Naive B cell (primary cell): ENCODE results near the gene SLC35A2. TPM values are rescaled to one million over a fixed set of nuclear protein-coding genes. Genes with fewer than 3 reads are reported as not detected.

Experiments used
- ATAC-seq, 2 donors: fragments of 150-1000 bp; cut with Tn5 transposase; 2 replicates each; pipeline ENCODE4 v1.10.0; 2021; ENCODE audit warnings: low read depth in 2 of 2, mild to moderate bottlenecking in 2 of 2, moderate library complexity in 2 of 2
- DNase-seq: peaks from one replicate; pipeline ENCODE4 v3.0.0; 2022
- H3K27ac Mint-ChIP-seq, 6 donors: one replicate each; pipeline ENCODE4 v1.8.0; 2020 to 2022; ENCODE audit warnings: mild to moderate bottlenecking in 6 of 6, mixed read lengths in 6 of 6, moderate library complexity in 5 of 6, inconsistent platforms in 2 of 6
- H3K27me3 Mint-ChIP-seq, 3 donors: one replicate each; pipeline ENCODE4 v1.8.0; 2021 to 2022; ENCODE audit warnings: mixed read lengths in 3 of 3, mild to moderate bottlenecking in 1 of 3
- H3K36me3 Mint-ChIP-seq, 2 donors: one replicate each; pipeline ENCODE4 v1.8.0; 2020 to 2022; ENCODE audit warnings: mixed read lengths in 2 of 2, inconsistent platforms in 1 of 2, mild to moderate bottlenecking in 1 of 2
- H3K4me1 Mint-ChIP-seq, 3 donors: one replicate each; pipeline ENCODE4 v1.8.0; 2020 to 2022; ENCODE audit warnings: mixed read lengths in 3 of 3, inconsistent platforms in 1 of 3, mild to moderate bottlenecking in 1 of 3, moderate library complexity in 1 of 3
- H3K4me3 Mint-ChIP-seq, 8 donors: one replicate each; pipeline ENCODE4 v1.8.0; 2020 to 2022; ENCODE audit warnings: mild to moderate bottlenecking in 8 of 8, mixed read lengths in 8 of 8, moderate library complexity in 8 of 8, inconsistent platforms in 2 of 8
- H3K9me3 Mint-ChIP-seq, 7 donors: one replicate each; pipeline ENCODE4 v1.8.0; 2020 to 2022; ENCODE audit warnings: mixed read lengths in 7 of 7, mild to moderate bottlenecking in 5 of 7, inconsistent platforms in 2 of 7, moderate library complexity in 1 of 7
- polyA plus RNA-seq, 6 donors: library from polyadenylated mRNA; unstranded; fragments of 300-500 nt; fragmentation: Illumina TruSeq; gene quantifications; one replicate each; pipeline ENCODE4 v1.2.3, GENCODE V29; 2021; ENCODE audit warnings: low read depth in 6 of 6

Gene SLC35A2
- polyA plus RNA-seq, 6 donors from 2014 or later: 8.5 to 11.6 (median 10.0) TPM

DNA sequence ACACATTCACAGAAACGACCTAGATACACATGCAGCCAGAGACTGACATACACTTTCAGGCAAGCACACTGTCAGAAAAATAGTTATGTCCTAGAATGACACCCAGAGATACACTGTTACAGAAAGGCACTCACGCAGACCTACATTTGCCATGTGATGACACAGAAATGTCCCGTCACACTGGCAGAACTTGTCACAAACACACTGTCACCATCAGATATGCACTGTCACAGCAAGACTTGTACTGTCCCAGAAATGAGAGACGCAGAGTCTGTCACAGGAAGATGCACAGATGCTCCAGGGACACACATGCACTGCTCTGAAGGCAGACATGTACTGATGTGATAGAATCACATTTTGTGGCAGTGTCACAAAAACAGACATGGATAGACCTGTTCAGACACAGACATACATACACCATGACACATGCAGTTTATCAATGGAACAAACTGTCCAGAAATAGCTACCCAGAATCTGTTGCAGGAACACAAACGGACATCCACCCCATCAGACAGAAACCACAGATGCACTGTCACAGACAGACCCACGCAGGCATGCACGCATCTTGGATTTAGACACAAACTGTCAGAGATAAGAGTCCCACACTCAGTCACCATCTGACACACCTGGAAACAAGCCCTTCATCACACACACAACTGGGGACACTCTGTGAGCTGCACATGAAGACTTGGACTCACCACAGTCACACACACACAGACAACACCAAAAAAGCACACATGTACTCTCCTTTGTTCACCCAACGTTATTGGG is 8.7 kb upstream of the SLC35A2 start:
- Mint-ChIP-seq H3K4me3 (peak overlapping the region; percentile 82 to 99 (median 96)), H3K4me1 (peaks cover 31 to 61% (median 45%) of the 10 kb centered on the region in 3 donors), H3K9me3 (peaks cover 0 to 3% (median 0%) of the 10 kb centered on the region in 7 donors), H3K27me3 (no peaks in the 10 kb centered on the region), H3K36me3 (peaks cover 11 to 26% of the 10 kb centered on the region in 2 donors), H3K27ac (peak overlapping the region; percentile 92 to 99 (median 96))
- DNase-seq: no peak
- no peak for ATAC-seq

DNA sequence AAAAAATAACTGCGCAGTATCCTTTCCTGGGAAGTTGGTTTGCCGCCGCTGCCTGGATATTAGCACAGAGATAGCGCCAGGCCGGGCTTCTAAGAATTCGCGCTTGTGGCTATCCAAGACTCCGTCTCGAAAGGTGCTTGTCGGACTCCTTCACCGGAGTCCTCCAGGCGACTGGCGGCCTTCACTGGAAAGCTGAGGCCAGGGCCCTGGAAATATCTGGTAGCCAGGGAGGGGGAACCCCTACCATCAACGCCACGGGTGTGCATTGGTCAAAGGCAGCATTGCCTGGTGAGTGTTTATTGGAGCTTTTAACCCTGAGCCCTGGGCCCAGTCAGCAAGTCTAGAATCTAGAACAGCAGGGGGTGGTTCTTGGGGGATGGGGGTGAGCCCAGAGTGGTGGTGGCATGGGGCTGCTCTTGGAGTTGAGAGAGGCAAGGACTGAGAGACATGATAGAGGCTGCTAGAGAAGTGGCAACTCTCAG is 8.0 kb upstream of the SLC35A2 start:
- Mint-ChIP-seq H3K4me3 (peak overlapping the region; percentile 82 to 99 (median 96)), H3K27ac (peak overlapping the region; percentile 92 to 99 (median 96)), H3K36me3 (peaks cover 11 to 23% of the 10 kb centered on the region in 2 donors), H3K4me1 (peaks cover 34 to 66% (median 46%) of the 10 kb centered on the region in 3 donors), H3K9me3 (peaks cover 0 to 3% (median 0%) of the 10 kb centered on the region in 7 donors), H3K27me3 (no peaks in the 10 kb centered on the region)
- DNase-seq (peak; percentile 38), ATAC-seq (peak; percentile 20 to 29)

DNA sequence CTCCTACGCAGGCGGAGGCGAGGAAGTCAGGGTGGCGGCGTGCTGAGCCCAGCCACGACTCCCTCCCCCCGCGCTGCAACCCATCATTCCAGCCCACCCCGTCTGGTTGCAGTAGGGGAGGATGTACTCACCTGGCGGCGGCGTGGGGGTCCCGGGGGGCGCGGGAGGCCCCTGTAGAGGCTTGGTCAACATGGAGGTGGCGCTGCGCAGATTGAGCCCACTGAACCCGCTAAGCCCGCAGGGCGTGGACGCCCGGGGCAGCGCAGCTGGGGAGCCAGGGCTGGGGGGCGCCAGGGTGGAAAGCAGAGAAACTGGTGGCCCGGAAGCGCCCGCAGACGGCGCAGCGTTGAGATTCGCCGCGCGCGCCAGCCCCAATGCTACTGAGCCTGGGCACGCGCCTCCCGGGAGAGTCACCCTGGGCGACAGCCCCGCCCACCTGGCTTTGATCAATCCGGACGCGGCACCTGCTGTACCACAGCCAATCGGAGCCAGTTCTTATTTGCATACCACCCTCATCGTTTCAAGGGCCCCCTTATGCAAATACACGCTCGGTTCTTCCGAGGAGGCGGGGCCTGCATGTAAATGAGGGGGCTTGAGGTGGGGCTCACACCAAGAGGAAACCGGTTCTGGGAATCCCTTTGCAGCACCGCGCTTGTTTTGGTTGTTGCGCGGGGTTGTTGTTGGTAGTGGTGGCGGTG is 7.3 kb upstream of the SLC35A2 start, which contains the start of gene PIM2:
Gene PIM2 (minus strand): TSS at position 382 of the 698 bp plus-strand sequence. CDS start 190 bp downstream, at position 192.
- Mint-ChIP-seq H3K36me3 (peaks cover 11 to 17% of the 10 kb centered on the region in 2 donors), H3K27me3 (no peaks in the 10 kb centered on the region), H3K4me1 (peaks cover 36 to 67% (median 47%) of the 10 kb centered on the region in 3 donors), H3K9me3 (peaks cover 0 to 3% (median 0%) of the 10 kb centered on the region in 7 donors), H3K27ac (peak within 1 kb of the TSS; percentile 92 to 99 (median 96)), H3K4me3 (peak within 1 kb of the TSS; percentile 82 to 99 (median 96))
- peak; percentile 71 to 72 for ATAC-seq
- DNase-seq: peak; percentile 91

DNA sequence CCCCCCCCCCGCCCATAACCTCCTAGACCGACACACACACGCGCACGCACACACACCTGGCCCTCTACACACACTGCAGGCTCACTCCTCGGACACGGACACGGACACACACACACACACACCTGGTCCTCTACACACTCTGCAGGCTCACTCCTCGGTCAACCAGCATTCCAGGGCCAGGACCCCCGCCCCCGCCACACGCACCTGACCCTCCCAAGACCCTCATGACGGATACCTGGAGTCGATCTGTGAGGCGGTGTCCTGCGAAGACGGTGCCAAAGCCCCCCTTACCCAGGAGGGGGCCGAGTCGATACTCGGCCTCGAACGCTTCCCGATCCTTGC is 6.8 kb upstream of the SLC35A2 start:
- Mint-ChIP-seq H3K4me3 (peak overlapping the region; percentile 82 to 99 (median 96)), H3K27me3 (no peaks in the 10 kb centered on the region), H3K9me3 (peaks cover 0 to 3% (median 0%) of the 10 kb centered on the region in 7 donors), H3K36me3 (peaks cover 11 to 17% of the 10 kb centered on the region in 2 donors), H3K27ac (peak overlapping the region; percentile 91 to 99 (median 96)), H3K4me1 (peaks cover 37 to 68% (median 47%) of the 10 kb centered on the region in 3 donors)
- ATAC-seq: no peak
- no peak for DNase-seq

DNA sequence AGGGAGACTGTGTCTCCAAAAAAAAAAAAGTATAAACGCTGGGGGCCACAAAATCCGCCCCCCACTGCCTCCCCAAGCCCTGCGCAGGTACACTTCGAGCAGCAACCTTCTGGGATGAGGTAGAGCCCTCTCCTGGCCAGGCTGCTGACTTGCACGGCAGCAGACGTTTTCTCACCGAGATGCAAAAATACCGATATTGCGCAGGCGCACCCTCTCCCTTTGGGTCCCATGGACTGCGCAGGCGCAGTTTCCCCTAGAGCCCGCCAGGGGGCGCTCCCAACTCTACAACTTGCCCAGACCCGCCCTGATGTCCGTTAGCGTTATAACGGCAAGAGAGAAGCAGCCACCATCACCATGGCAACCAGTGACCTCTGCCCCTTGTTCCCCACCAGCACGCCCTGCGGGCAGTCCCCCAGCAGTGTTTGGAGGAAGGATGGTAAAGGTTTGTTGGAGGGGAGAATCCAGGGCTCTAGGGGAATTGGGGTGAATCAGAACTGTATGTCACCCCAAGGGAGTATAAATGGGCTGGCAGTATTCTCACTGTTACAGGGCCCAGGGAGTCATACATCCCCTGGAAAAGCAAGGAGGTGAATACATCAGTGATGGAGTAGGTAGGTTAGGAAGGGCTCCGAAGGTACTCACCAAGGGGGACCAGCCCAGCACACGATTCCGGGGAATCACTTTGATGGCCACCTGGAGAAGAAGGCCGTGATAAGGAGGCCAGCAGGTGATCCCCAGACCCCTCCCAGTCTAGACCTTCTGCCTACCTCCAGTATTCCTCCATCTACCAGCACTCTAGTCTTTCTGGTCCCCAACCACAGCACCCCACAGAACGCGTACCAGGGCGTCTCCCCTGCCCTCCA is 5.9 kb upstream of the SLC35A2 start:
- Mint-ChIP-seq H3K36me3 (peaks cover 11 to 17% of the 10 kb centered on the region in 2 donors), H3K9me3 (peaks cover 0 to 3% (median 0%) of the 10 kb centered on the region in 7 donors), H3K4me1 (peaks cover 38 to 68% (median 45%) of the 10 kb centered on the region in 3 donors), H3K4me3 (peak overlapping the region; percentile 82 to 99 (median 96)), H3K27me3 (no peaks in the 10 kb centered on the region), H3K27ac (peak overlapping the region; percentile 92 to 99 (median 96))
- peak; percentile 50 to 58 for ATAC-seq
- DNase-seq: peak; percentile 87

DNA sequence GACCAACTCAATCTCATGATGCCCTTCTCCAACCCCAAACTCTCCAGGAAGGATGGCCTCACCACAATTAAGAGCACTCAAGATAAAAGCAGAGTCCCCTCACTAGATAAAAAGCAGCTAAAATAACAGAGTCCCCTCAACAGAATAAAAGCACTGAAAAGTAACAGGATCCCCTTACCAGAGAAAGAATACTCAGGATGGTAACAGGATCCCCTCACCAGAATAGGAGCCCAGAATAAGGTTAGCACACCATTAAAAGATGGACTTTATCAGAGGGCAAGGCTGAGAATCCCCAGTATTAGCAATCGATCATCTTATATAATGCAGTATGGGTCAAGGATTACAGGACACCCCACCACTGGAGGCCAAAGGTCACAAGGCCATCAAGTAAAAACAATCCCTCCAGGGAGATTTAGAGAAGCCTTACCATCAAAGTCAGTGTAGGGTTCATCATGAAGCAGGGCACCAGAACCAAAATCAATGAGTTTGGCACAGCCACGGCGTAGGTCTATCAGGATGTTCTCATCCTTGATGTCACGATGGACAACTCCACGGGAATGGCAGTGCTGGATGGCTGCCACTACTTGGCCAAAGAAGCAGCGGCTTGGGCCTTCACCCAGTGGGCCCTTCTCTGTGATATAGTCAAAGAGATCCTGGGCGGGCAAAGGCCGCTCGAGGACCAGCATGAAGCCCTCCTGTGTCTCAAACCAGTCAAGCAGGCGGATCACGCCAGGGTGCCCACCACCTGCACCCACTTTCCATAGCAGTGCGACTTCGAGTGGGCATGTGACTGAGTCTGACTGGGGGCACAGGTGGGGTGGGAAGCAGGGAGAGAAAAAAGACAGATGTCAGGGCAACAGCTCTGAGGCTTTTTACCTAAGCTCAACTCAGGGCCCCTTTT is 3.4 kb upstream of the SLC35A2 start:
- ATAC-seq: no peak
- peak overlapping the region in 7 of 8 donors; percentile 42 to 95 (median 79) for H3K4me3 Mint-ChIP-seq
- peaks cover 11 to 17% of the 10 kb centered on the region in 2 donors for H3K36me3 Mint-ChIP-seq
- peaks cover 0 to 7% (median 0%) of the 10 kb centered on the region in 7 donors for H3K9me3 Mint-ChIP-seq
- H3K27ac Mint-ChIP-seq: peak overlapping the region in 5 of 6 donors; percentile 63 to 96 (median 94)
- no peak for DNase-seq
- H3K27me3 Mint-ChIP-seq: no peaks in the 10 kb centered on the region
- H3K4me1 Mint-ChIP-seq: peaks cover 48 to 70% (median 51%) of the 10 kb centered on the region in 3 donors

DNA sequence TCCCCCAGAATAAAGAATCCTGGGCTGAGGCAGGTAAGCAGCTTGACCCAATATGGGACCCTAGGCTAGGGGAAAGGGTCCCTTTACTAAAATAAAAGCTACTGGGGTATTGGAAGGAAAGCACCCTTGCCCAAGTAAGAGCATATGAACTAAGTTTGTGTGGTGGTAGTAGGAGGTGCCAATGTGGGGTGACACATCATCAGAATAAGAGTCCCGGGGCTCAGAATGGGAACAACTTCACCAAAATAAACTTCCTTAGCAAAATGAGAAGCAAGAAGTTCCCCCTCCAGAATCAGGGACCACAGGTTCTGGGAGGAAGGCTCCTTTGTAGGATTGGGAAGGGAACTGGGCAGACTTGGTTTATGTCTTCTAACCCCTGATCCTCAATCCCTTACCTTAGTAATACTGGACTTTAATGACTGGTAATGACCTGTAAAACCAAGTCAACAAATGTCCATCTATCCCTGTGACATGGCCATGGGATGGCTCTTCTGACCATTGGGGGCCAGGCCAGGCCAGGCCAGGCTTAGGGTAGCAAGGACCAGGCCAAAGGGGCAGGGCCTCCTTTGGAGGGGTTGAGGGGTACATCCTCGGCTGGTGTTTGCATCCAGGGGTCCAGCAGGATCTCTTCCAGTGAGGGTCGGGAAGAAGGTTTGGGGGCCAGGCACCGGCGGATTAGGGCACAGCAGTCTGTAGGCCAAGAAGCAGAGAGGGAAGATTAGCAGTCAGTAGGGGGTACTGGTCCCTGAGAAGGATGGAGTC is 2.3 kb upstream of the SLC35A2 start:
- no peak for ATAC-seq
- peaks cover 42 to 67% (median 44%) of the 10 kb centered on the region in 3 donors for H3K4me1 Mint-ChIP-seq
- peak overlapping the region in 6 of 8 donors; percentile 29 to 93 (median 47) for H3K4me3 Mint-ChIP-seq
- peaks cover 0 to 7% (median 0%) of the 10 kb centered on the region in 7 donors for H3K9me3 Mint-ChIP-seq
- DNase-seq: no peak
- H3K36me3 Mint-ChIP-seq: peaks cover 11 to 17% of the 10 kb centered on the region in 2 donors
- peak overlapping the region; percentile 23 to 96 (median 70) for H3K27ac Mint-ChIP-seq
- no peaks in the 10 kb centered on the region for H3K27me3 Mint-ChIP-seq

DNA sequence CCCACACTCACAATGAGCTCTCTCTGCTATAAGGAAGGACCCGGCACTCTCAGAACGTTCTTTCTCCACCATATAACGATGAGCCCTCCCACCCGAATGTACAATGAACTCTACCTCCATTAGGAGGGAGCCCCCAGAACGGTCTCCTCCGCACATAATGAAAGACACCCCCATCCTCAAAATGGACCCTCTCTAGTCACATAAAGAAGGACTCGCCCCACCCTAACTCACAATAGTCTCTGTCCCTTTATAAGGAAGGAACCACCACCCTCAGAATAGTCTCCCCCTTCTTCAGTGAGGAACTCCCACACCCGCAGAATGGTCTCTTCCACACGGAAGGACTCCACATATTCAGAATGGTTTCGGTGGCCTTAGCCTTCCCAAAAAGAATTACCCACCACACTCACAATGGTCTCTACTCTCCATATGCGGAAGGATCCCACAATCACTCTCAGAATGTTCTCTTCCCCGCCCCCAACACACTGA is 477 bp downstream of the SLC35A2 start:
- no peaks in the 10 kb centered on the region for H3K36me3 Mint-ChIP-seq
- H3K27ac Mint-ChIP-seq: peak overlapping the region; percentile 95 to 99 (median 96)

DNA sequence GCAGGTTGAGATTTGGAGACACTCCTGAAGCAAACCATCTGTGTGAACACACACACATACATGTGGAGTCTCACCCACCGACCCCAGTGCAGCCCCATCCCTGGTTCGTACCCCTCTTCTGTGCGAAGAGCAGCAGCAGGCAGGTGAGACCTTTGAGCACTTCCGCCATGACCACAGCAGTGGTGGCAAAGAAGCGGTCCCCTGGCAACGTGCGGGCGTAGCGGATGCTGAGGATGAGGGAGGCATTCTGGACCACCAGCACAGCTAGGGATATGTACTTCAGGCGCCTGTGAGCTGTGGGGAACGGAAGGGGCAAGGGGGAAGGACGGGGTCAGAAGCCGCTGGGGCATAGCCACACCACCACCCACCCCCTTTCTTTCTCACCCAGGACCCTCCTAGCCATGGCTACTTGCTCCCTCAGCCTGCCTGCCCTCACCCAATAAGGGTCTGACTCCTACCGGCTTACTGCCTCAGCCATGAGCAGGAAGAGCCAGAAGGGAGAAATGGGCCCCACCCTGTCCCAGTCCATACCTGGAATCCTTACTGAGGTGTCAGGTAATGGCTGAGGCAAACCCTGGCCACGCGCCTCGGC is 1.6 kb downstream of the SLC35A2 start:
- H3K4me3 Mint-ChIP-seq: peak overlapping the region in 4 of 8 donors; percentile 50 to 93 (median 91)

More for the DNA sequence above, 477 bp downstream of the SLC35A2 start:
- peaks cover 0 to 3% (median 0%) of the 10 kb centered on the region in 7 donors for H3K9me3 Mint-ChIP-seq
- H3K4me1 Mint-ChIP-seq: peaks cover 30 to 47% (median 32%) of the 10 kb centered on the region in 3 donors
- no peaks in the 10 kb centered on the region for H3K27me3 Mint-ChIP-seq
- ATAC-seq: peak; percentile 19 to 29
- no peak for DNase-seq
- H3K4me3 Mint-ChIP-seq: peak overlapping the region; percentile 78 to 95 (median 92)

DNA sequence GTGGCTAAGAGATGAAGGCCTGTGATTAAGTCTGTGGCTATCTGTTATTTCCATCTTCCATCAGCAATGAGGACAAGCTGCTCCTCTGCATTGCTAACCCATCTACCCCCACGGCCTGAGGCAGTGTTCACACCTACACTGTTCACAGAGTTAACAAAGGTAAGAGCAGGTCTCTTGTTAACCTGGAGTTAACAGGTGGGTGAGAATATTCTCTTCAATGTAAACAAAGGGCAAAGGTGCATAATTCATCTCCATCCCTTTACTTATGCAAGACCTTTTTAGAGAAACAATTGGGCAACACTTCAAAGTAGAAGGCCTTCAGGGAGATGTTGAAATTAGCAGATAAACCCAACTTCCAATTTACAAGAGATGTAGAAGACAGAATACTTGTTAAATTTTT is 2.8 kb downstream of the SLC35A2 start:
- H3K4me3 Mint-ChIP-seq: peak overlapping the region in 1 of 8 donors; percentile 93
- H3K4me1 Mint-ChIP-seq: peaks cover 19 to 27% (median 21%) of the 10 kb centered on the region in 3 donors
- no peaks in the 10 kb centered on the region for H3K36me3 Mint-ChIP-seq
- H3K27ac Mint-ChIP-seq: peak overlapping the region in 2 of 6 donors; percentile 21 to 59
- peaks cover 0 to 3% (median 0%) of the 10 kb centered on the region in 7 donors for H3K9me3 Mint-ChIP-seq
- no peaks in the 10 kb centered on the region for H3K27me3 Mint-ChIP-seq
- ATAC-seq (no peak), DNase-seq (no peak)

More for the DNA sequence above, 1.6 kb downstream of the SLC35A2 start:
- Mint-ChIP-seq H3K27ac (peak overlapping the region in 1 of 6 donors; percentile 95), H3K4me1 (peaks cover 27 to 38% (median 32%) of the 10 kb centered on the region in 3 donors), H3K36me3 (no peaks in the 10 kb centered on the region), H3K27me3 (no peaks in the 10 kb centered on the region), H3K9me3 (peaks cover 0 to 3% (median 0%) of the 10 kb centered on the region in 7 donors)
- DNase-seq (no peak), ATAC-seq (no peak)
